PFSK-1 (cell line): ENCODE data around the gene ACER3.

Source experiments
- FOXP2 ChIP-seq: optimal IDR thresholded peaks from 2 replicates; pipeline ENCODE3; 2011; ENCODE audit warnings: borderline replicate concordance, control low read depth, inconsistent platforms; ENCODE audit not compliant: insufficient read depth; ENCODE audit errors: extremely low read length, extremely low read depth
- POLR2AphosphoS5 ChIP-seq: IDR thresholded peaks from 2 replicates; pipeline ENCODE4 v1.6.1; 2012; ENCODE audit warnings: low read depth, mild to moderate bottlenecking, control low read depth, low read length, moderate library complexity
- SIN3A ChIP-seq: IDR thresholded peaks from 2 replicates; pipeline ENCODE4 v1.6.1; 2012; ENCODE audit warnings: mild to moderate bottlenecking, low read length, moderate library complexity, borderline replicate concordance; ENCODE audit not compliant: insufficient read depth
- TAF1 ChIP-seq: IDR thresholded peaks from 2 replicates; pipeline ENCODE4 v1.6.1; 2012; ENCODE audit warnings: low read length, control low read depth, borderline replicate concordance; ENCODE audit not compliant: insufficient read depth
- TF ChIP-seq, protein P1 (sequence below), 2 experiments: IDR thresholded peaks; 2 replicates each; pipeline versions ENCODE4 v1.6.1 to v1.8.0; 2011 to 2012; ENCODE audit warnings: low read depth in 2 of 2, low read length in 2 of 2, control low read depth in 1 of 2, inconsistent platforms in 1 of 2, mild to moderate bottlenecking in 1 of 2, moderate library complexity in 1 of 2; ENCODE audit not compliant: insufficient read depth in 1 of 2

The ACER3 gene

GRCh38 chr11:76822406-76822805, 38.3 kb upstream of the ACER3 start:
- TF ChIP-seq SIN3A: no peak
- TF ChIP-seq TAF1: no peak
- no peak for TF ChIP-seq POLR2AphosphoS5
- no peak for TF ChIP-seq FOXP2
- TF ChIP-seq, protein P1, sequence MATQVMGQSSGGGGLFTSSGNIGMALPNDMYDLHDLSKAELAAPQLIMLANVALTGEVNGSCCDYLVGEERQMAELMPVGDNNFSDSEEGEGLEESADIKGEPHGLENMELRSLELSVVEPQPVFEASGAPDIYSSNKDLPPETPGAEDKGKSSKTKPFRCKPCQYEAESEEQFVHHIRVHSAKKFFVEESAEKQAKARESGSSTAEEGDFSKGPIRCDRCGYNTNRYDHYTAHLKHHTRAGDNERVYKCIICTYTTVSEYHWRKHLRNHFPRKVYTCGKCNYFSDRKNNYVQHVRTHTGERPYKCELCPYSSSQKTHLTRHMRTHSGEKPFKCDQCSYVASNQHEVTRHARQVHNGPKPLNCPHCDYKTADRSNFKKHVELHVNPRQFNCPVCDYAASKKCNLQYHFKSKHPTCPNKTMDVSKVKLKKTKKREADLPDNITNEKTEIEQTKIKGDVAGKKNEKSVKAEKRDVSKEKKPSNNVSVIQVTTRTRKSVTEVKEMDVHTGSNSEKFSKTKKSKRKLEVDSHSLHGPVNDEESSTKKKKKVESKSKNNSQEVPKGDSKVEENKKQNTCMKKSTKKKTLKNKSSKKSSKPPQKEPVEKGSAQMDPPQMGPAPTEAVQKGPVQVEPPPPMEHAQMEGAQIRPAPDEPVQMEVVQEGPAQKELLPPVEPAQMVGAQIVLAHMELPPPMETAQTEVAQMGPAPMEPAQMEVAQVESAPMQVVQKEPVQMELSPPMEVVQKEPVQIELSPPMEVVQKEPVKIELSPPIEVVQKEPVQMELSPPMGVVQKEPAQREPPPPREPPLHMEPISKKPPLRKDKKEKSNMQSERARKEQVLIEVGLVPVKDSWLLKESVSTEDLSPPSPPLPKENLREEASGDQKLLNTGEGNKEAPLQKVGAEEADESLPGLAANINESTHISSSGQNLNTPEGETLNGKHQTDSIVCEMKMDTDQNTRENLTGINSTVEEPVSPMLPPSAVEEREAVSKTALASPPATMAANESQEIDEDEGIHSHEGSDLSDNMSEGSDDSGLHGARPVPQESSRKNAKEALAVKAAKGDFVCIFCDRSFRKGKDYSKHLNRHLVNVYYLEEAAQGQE (IDR thresholded peaks at IDR 0.05; ENCODE audit: insufficient read depth in 1 of 2, low read depth in 2 of 2, low read length in 2 of 2): no peak

DNA sequence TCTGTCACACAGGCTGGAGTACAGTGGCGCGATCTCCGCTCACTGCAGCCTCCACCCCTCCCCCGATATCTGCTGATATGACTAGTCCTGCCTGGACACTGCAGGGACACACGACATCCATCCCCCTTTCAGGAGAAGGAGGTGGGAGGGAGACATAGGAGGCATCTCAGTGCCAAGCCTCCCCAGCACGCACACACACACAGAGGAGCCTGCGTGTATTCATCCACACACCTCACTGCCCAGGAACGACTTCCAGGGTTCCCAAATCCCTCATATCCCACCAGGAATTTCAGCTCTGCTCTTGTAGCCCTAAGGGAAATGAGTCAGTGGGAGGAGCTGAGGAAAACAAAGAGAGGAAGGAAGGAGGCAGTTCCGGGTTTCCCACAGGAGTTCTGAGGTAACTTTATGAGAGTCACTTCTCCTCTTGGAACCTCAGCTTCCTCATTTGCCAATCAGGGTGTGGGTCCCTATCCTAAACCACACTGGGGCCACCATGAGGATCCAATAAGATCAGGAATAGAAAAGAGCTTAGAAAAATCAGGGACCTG, 37.2 kb upstream of the ACER3 start:
- TF ChIP-seq FOXP2 (no peak), TAF1 (no peak), POLR2AphosphoS5 (no peak), SIN3A (no peak)
- TF ChIP-seq, protein P1 (IDR thresholded peaks at IDR 0.05; ENCODE audit: insufficient read depth in 1 of 2, low read depth in 2 of 2, low read length in 2 of 2): no peak

- TF ChIP-seq SIN3A (no peak), TAF1 (no peak)
These were observed 36.4 kb upstream of the ACER3 start for GRCh38 chr11:76824083-76824939.

GRCh38 chr11:76824980-76825725, 35.6 kb upstream of the ACER3 start:
- TF ChIP-seq TAF1 (no peak), SIN3A (no peak), FOXP2 (no peak), POLR2AphosphoS5 (no peak)
- TF ChIP-seq, protein P1 (IDR thresholded peaks at IDR 0.05; ENCODE audit: insufficient read depth in 1 of 2, low read depth in 2 of 2, low read length in 2 of 2): no peak

- no peak for TF ChIP-seq FOXP2
- TF ChIP-seq POLR2AphosphoS5: no peak
- no peak for TF ChIP-seq SIN3A
- no peak for TF ChIP-seq TAF1
- TF ChIP-seq, protein P1 (IDR thresholded peaks at IDR 0.05; ENCODE audit: insufficient read depth in 1 of 2, low read depth in 2 of 2, low read length in 2 of 2): no peak
These were observed 34.9 kb upstream of the ACER3 start for GRCh38 chr11:76825726-76826396.
